Kidney epithelial cell (primary cell): ENCODE data around the gene TFF2. TPM values are rescaled to one million over a fixed set of nuclear protein-coding genes. Genes with fewer than 3 reads are reported as not detected.

Experiments
- DNase-seq: peaks from one replicate; pipeline ENCODE4 v3.0.0-alpha.2; 2010; ENCODE audit warnings: low read depth
- H3K27me3 ChIP-seq: 2 replicates; pipeline ENCODE4 v1.6.0; 2011; ENCODE audit warnings: low read length; ENCODE audit not compliant: control insufficient read depth, insufficient read depth
- H3K36me3 ChIP-seq: 2 replicates; pipeline ENCODE4 v1.5.1; 2011; ENCODE audit warnings: low read length; ENCODE audit not compliant: control insufficient read depth, insufficient read depth
- H3K4me3 ChIP-seq: 2 replicates; pipeline ENCODE4 v1.5.1; 2011; ENCODE audit warnings: low read depth, mild to moderate bottlenecking, control low read depth, low read length
- CTCF ChIP-seq: IDR thresholded peaks from 2 replicates; pipeline ENCODE4 v1.5.1; 2011; ENCODE audit warnings: mild to moderate bottlenecking, moderate library complexity, low read length, control low read depth, inconsistent platforms; ENCODE audit not compliant: insufficient read depth, poor library complexity, severe bottlenecking
- total RNA-seq: library from RNA; depleted of rRNA; stranded (reverse); fragments of >200 nt; gene quantifications from 2 replicates; pipeline ENCODE4 v1.2.3, GENCODE V29; 2015

Gene TFF2
- total RNA-seq, 1 donor from 2014 or later, result not detected

GRCh38 chr21:42381347-42381984 is 30.7 kb upstream of the TFF2 start:
- no peaks in the 10 kb centered on the region for H3K36me3 ChIP-seq
- no peak overlapping the region for H3K4me3 ChIP-seq
- DNase-seq, result no peak
- peak; percentile 95 for TF ChIP-seq CTCF
- peaks cover under 1% of the 10 kb centered on the region for H3K27me3 ChIP-seq

- TF ChIP-seq CTCF, result no peak
- DNase-seq, result no peak
- no peaks in the 10 kb centered on the region for H3K36me3 ChIP-seq
- peaks cover 15% of the 10 kb centered on the region for H3K27me3 ChIP-seq
- no peak overlapping the region for H3K4me3 ChIP-seq
Observed at GRCh38 chr21:42379426-42380215, 28.8 kb upstream of the TFF2 start.

DNA sequence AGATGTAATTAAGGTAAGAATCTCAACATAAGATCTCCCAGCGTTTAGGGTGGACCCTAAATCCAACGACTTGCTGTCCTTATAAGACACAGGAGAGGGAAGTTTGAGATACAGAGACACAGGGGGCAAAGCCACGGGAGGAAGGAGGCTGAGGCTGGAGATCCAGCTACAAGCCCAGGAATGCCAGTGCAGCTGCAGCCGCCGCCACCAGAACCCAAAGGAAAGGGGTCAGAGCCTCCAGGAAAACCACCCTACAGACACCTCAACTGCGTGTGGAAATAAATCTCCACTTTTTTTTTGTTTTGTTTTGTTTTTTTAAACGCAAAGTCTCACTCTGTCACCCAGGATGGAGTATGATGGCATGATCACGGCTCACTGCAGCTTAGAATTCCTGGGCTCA is 27.6 kb upstream of the TFF2 start:
- H3K27me3 ChIP-seq, result peaks cover 25% of the 10 kb centered on the region
- no peak overlapping the region for H3K4me3 ChIP-seq
- H3K36me3 ChIP-seq, result no peaks in the 10 kb centered on the region
- TF ChIP-seq CTCF, result no peak
- no peak for DNase-seq

DNA sequence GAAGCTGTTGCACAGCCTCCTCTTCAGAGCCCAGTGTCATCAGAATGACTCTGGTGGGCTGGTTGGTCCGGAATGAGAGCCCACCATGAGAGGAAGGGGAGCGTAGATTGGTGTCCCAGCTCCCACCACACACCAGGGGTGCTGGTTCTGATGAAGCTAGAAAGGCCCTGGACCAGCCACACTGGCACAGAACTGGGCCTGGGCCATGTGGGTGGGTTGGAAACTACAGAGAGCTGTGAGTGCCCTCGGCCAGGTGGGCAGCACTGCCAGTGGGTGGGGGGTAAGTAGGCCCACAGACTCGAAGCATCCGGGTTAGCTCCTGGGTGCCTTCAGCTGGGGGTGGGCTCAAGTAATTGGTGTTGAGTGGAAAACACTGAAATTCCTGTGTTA is 27.2 kb upstream of the TFF2 start:
- H3K27me3 ChIP-seq, result peaks cover 25% of the 10 kb centered on the region
- no peak for DNase-seq
- H3K36me3 ChIP-seq, result no peaks in the 10 kb centered on the region
- TF ChIP-seq CTCF, result no peak
- H3K4me3 ChIP-seq, result no peak overlapping the region

DNA sequence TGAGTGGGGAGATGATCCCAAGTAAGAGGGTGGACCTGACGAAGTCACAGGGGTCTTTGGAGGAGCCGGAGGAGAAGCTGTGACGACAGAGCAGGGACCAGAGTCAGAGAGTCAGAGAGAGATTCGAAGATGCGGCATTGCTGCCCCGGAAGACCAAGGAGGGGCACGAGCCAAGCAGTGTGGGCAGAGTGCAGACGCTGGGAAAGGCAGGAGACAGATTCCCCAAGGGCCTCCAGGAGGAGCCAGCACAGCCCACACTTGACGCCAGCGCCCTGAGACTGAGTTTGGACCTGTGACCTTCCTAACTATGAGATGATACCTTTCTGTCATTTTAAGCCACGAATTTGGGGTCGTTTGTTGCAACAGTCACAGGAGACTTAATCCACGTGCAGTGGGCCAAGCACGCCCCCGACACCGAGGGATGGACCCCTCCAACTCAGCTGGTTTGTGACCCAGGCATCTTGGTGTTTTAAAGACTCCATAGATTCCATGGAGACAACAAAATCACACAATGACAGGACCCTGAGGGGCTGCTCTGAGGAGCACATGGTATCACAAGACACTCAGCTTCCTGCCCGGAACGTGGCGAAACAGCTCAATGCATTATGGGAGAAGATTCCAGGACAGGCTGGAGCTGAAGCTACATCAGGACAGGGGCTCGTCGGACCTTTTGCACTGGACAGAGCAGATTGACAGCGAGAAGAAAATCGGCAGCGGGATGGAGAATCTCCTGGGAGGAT is 26.6 kb upstream of the TFF2 start:
- TF ChIP-seq CTCF, result no peak
- Histone ChIP-seq H3K4me3 (no peak overlapping the region), H3K27me3 (peaks cover 25% of the 10 kb centered on the region), H3K36me3 (no peaks in the 10 kb centered on the region)
- DNase-seq, result no peak
